HEK293 (cell line): Measurements from ENCODE around the gene KANK2.
A peak's percentile ranks its signal among the peaks of the same experiment; 100 is the strongest.

Experiments used
- CTCF ChIA-PET: fragments of 350-600 bp; formaldehyde crosslinking; extraction: SDS; loops from one replicate; lab custom pipeline; 2021; ENCODE audit warnings: antibody characterized with exemption; lab: Yijun Ruan, JAX
- POLR2A ChIA-PET: fragments of 300-600 bp; formaldehyde crosslinking; extraction: SDS; loops from one replicate; lab custom pipeline; 2020; ENCODE audit warnings: antibody characterized with exemption, inconsistent platforms; lab: Yijun Ruan, JAX
- H3K27ac ChIP-seq: fragments of 200-500 bp; sonication (Bioruptor generic); 2 replicates; pipeline ENCODE4 v1.5.1; 2014; ENCODE audit warnings: low read depth, low read length, control low read depth, inconsistent platforms; ENCODE audit errors: extremely low read depth
- H3K36me3 ChIP-seq, 2 experiments: fragments of 200-500 bp in 1 of 2; sonication (Bioruptor generic) in 1 of 2; 1 replicate in 1 of 2; 2 replicates in 1 of 2; pipeline ENCODE4 v1.5.1; 2014 to 2017; ENCODE audit warnings: inconsistent platforms in 2 of 2, low read length in 2 of 2; ENCODE audit not compliant: control insufficient read depth in 2 of 2, insufficient read depth in 1 of 2
- H3K4me1 ChIP-seq: fragments of 200-500 bp; sonication (Bioruptor generic); 2 replicates; pipeline ENCODE4 v1.5.1; 2014; ENCODE audit warnings: mild to moderate bottlenecking, low read length, inconsistent platforms; ENCODE audit not compliant: control insufficient read depth, insufficient read depth
- H3K4me3 ChIP-seq: 2 replicates; pipeline ENCODE4 v1.5.1; 2011; ENCODE audit warnings: low read depth, mild to moderate bottlenecking, control low read depth, low read length, moderate library complexity
- H3K9me3 ChIP-seq: fragments of 200-500 bp; sonication (Bioruptor generic); 2 replicates; pipeline ENCODE4 v1.5.1; 2014; ENCODE audit warnings: low read depth, low read length, inconsistent platforms; ENCODE audit not compliant: control insufficient read depth, insufficient read depth
- BCL11A ChIP-seq: fragments of 450-650 bp; formaldehyde crosslinking; IDR thresholded peaks from 2 replicates; pipeline ENCODE4 v1.5.1; 2016; ENCODE audit warnings: low read depth, missing biosample characterization, missing genetic modification characterization
- GLI4 ChIP-seq: fragments of 450-650 bp; formaldehyde crosslinking; IDR thresholded peaks from 2 replicates; pipeline ENCODE4 v1.5.1; 2016; ENCODE audit warnings: missing biosample characterization, missing genetic modification characterization
- HOXC10 ChIP-seq: sonication (generic); formaldehyde crosslinking; IDR thresholded peaks from 2 replicates; pipeline ENCODE4 v1.8.1; 2023; ENCODE audit warnings: mild to moderate bottlenecking, missing genetic modification reagents
- KLF1 ChIP-seq: fragments of 450-650 bp; formaldehyde crosslinking; IDR thresholded peaks from 2 replicates; pipeline ENCODE4 v1.5.1; 2016; ENCODE audit warnings: missing biosample characterization, missing genetic modification characterization
- KLF16 ChIP-seq: fragments of 450-650 bp; formaldehyde crosslinking; IDR thresholded peaks from 2 replicates; pipeline ENCODE4 v1.5.1; 2017; ENCODE audit warnings: missing biosample characterization, missing genetic modification characterization
- REPIN1 ChIP-seq: fragments of 450-650 bp; formaldehyde crosslinking; IDR thresholded peaks from 2 replicates; pipeline ENCODE4 v1.5.1; 2017; ENCODE audit warnings: missing biosample characterization, missing genetic modification characterization, low read depth
- ZBTB1 ChIP-seq: fragments of 450-650 bp; formaldehyde crosslinking; IDR thresholded peaks from 2 replicates; pipeline ENCODE4 v1.5.1; 2016; ENCODE audit warnings: missing biosample characterization, missing genetic modification characterization
- ZBTB8A ChIP-seq: fragments of 450-650 bp; formaldehyde crosslinking; IDR thresholded peaks from 2 replicates; pipeline ENCODE4 v1.5.1; 2016; ENCODE audit warnings: missing biosample characterization, missing genetic modification characterization
- ZFP69B ChIP-seq: fragments of 450-650 bp; formaldehyde crosslinking; IDR thresholded peaks from 2 replicates; pipeline ENCODE4 v1.5.1; 2016; ENCODE audit warnings: missing biosample characterization, missing genetic modification characterization
- ZIC2 ChIP-seq: fragments of 450-650 bp; formaldehyde crosslinking; IDR thresholded peaks from 2 replicates; pipeline ENCODE4 v1.5.1; 2016; ENCODE audit warnings: missing biosample characterization, missing genetic modification characterization
- ZNF311 ChIP-seq: fragments of 450-650 bp; formaldehyde crosslinking; IDR thresholded peaks from 2 replicates; pipeline ENCODE4 v1.5.1; 2017; ENCODE audit warnings: missing biosample characterization, missing genetic modification characterization, borderline replicate concordance
- ZNF354C ChIP-seq: fragments of 450-650 bp; formaldehyde crosslinking; IDR thresholded peaks from 2 replicates; pipeline ENCODE4 v1.5.1; 2016; ENCODE audit warnings: missing biosample characterization, missing genetic modification characterization, low read depth, borderline replicate concordance
- ZNF37A ChIP-seq: fragments of 450-650 bp; IDR thresholded peaks from 2 replicates; pipeline ENCODE4 v1.5.1; 2018; ENCODE audit warnings: missing biosample characterization, missing genetic modification characterization
- ZNF391 ChIP-seq: fragments of 450-650 bp; formaldehyde crosslinking; IDR thresholded peaks from 2 replicates; pipeline ENCODE4 v1.5.1; 2016; ENCODE audit warnings: low read depth, missing biosample characterization, missing genetic modification characterization, borderline replicate concordance
- ZNF423 ChIP-seq: fragments of 450-650 bp; formaldehyde crosslinking; IDR thresholded peaks from 2 replicates; pipeline ENCODE4 v1.5.1; 2016; ENCODE audit warnings: missing biosample characterization, missing genetic modification characterization
- ZNF514 ChIP-seq: fragments of 450-650 bp; formaldehyde crosslinking; IDR thresholded peaks from 2 replicates; pipeline ENCODE4 v1.5.1; 2016; ENCODE audit warnings: missing biosample characterization, missing genetic modification characterization
- ZNF580 ChIP-seq: fragments of 450-650 bp; formaldehyde crosslinking; IDR thresholded peaks from 2 replicates; pipeline ENCODE4 v1.5.1; 2016; ENCODE audit warnings: missing biosample characterization, missing genetic modification characterization
- ZNF654 ChIP-seq: fragments of 450-650 bp; formaldehyde crosslinking; IDR thresholded peaks from 2 replicates; pipeline ENCODE4 v1.5.1; 2016; ENCODE audit warnings: low read depth, missing biosample characterization, missing genetic modification characterization
- ZNF670 ChIP-seq: fragments of 450-650 bp; formaldehyde crosslinking; IDR thresholded peaks from 2 replicates; pipeline ENCODE4 v1.5.1; 2016; ENCODE audit warnings: missing biosample characterization, missing genetic modification characterization, low read depth
- ZNF707 ChIP-seq: fragments of 450-650 bp; formaldehyde crosslinking; IDR thresholded peaks from 2 replicates; pipeline ENCODE4 v1.5.1; 2016; ENCODE audit warnings: missing biosample characterization, missing genetic modification characterization
- ZNF792 ChIP-seq: fragments of 450-650 bp; formaldehyde crosslinking; IDR thresholded peaks from 2 replicates; pipeline ENCODE4 v1.5.1; 2016; ENCODE audit warnings: missing biosample characterization, missing genetic modification characterization
- ZNF843 ChIP-seq: fragments of 450-650 bp; formaldehyde crosslinking; IDR thresholded peaks from 2 replicates; pipeline ENCODE4 v1.5.1; 2016; ENCODE audit warnings: missing biosample characterization, missing genetic modification characterization
- ZSCAN23 ChIP-seq: fragments of 450-650 bp; formaldehyde crosslinking; IDR thresholded peaks from 2 replicates; pipeline ENCODE4 v1.5.1; 2016; ENCODE audit warnings: missing biosample characterization, missing genetic modification characterization
- ZSCAN4 ChIP-seq: fragments of 450-650 bp; formaldehyde crosslinking; IDR thresholded peaks from 2 replicates; pipeline ENCODE4 v1.5.1; 2017; ENCODE audit warnings: missing biosample characterization, missing genetic modification characterization
- TF ChIP-seq, protein P1 (sequence below): fragments of 450-650 bp; formaldehyde crosslinking; IDR thresholded peaks from 2 replicates; pipeline ENCODE4 v1.5.1; 2016; ENCODE audit warnings: missing biosample characterization, missing genetic modification characterization
- TF ChIP-seq, protein P2 (sequence below): fragments of 450-650 bp; formaldehyde crosslinking; IDR thresholded peaks from 2 replicates; pipeline ENCODE4 v1.5.1; 2016; ENCODE audit warnings: missing biosample characterization, missing genetic modification characterization
- TF ChIP-seq, protein P3 (sequence below): fragments of 450-650 bp; formaldehyde crosslinking; IDR thresholded peaks from 2 replicates; pipeline ENCODE4 v1.5.1; 2016; ENCODE audit warnings: missing biosample characterization, missing genetic modification characterization
- TF ChIP-seq, protein P4 (sequence below): fragments of 450-650 bp; formaldehyde crosslinking; IDR thresholded peaks from 2 replicates; pipeline ENCODE4 v1.5.1; 2017; ENCODE audit warnings: missing biosample characterization, mild to moderate bottlenecking, missing genetic modification characterization, moderate library complexity
- TF ChIP-seq, protein P5 (sequence below): fragments of 450-650 bp; formaldehyde crosslinking; IDR thresholded peaks from 2 replicates; pipeline ENCODE4 v1.5.1; 2017; ENCODE audit warnings: missing biosample characterization, missing genetic modification characterization

KANK2 gene

GRCh38 chr19:11242864-11243797, 45.8 kb upstream of the KANK2 start:
- ChIA-PET CTCF (interaction anchor here (0.6 to 1.8 kb wide), 27 partner anchors 9 to 345 kb away, joined by 3 to 11 read pairs (median 4); partner anchors contain the start of gene TSPAN16), POLR2A (interaction anchor here (0.6 to 1.5 kb wide), 2 partner anchors 45 to 132 kb away, joined by 3 to 4 read pairs; partner anchors contain the start of gene SWSAP1)
- Histone ChIP-seq H3K36me3 (peaks cover 0 to 25% of the 10 kb centered on the region in 2 experiments; a peak in 2 of 3 replicates), H3K27ac (no peak overlapping the region), H3K4me1 (no peaks in the 10 kb centered on the region), H3K4me3 (no peak overlapping the region), H3K9me3 (no peaks in the 10 kb centered on the region)
- no peak for TF ChIP-seq ZNF391
- TF ChIP-seq ZSCAN4 (tag by site-specific recombination), result no peak
- no peak; the same call in 1 of the 2 replicates for TF ChIP-seq ZIC2 (tag by site-specific recombination)
- no peak for TF ChIP-seq ZNF423 (tag by site-specific recombination)
- no peak for TF ChIP-seq ZNF37A (tag by site-specific recombination)
- no peak for TF ChIP-seq ZNF354C
- TF ChIP-seq ZBTB8A (tag by site-specific recombination), result no peak
- TF ChIP-seq ZNF311 (tag by site-specific recombination), result no peak
- no peak for TF ChIP-seq ZBTB1 (tag by site-specific recombination)
- TF ChIP-seq, protein P1, sequence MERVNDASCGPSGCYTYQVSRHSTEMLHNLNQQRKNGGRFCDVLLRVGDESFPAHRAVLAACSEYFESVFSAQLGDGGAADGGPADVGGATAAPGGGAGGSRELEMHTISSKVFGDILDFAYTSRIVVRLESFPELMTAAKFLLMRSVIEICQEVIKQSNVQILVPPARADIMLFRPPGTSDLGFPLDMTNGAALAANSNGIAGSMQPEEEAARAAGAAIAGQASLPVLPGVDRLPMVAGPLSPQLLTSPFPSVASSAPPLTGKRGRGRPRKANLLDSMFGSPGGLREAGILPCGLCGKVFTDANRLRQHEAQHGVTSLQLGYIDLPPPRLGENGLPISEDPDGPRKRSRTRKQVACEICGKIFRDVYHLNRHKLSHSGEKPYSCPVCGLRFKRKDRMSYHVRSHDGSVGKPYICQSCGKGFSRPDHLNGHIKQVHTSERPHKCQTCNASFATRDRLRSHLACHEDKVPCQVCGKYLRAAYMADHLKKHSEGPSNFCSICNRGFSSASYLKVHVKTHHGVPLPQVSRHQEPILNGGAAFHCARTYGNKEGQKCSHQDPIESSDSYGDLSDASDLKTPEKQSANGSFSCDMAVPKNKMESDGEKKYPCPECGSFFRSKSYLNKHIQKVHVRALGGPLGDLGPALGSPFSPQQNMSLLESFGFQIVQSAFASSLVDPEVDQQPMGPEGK (tag by site-specific recombination), result peak; percentile 46; the same call in 1 of the 2 replicates
- no peak for TF ChIP-seq ZNF580 (tag by site-specific recombination)
- TF ChIP-seq ZNF514 (tag by site-specific recombination), result no peak
- no peak for TF ChIP-seq BCL11A
- TF ChIP-seq GLI4 (tag by site-specific recombination), result no peak
- TF ChIP-seq, protein P2, sequence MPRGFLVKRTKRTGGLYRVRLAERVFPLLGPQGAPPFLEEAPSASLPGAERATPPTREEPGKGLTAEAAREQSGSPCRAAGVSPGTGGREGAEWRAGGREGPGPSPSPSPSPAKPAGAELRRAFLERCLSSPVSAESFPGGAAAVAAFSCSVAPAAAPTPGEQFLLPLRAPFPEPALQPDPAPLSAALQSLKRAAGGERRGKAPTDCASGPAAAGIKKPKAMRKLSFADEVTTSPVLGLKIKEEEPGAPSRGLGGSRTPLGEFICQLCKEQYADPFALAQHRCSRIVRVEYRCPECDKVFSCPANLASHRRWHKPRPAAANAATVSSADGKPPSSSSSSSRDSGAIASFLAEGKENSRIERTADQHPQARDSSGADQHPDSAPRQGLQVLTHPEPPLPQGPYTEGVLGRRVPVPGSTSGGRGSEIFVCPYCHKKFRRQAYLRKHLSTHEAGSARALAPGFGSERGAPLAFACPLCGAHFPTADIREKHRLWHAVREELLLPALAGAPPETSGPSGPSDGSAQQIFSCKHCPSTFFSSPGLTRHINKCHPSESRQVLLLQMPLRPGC (tag by site-specific recombination), result no peak
- TF ChIP-seq KLF1 (tag by site-specific recombination), result peak; percentile 53; the same call in 1 of the 2 replicates
- no peak for TF ChIP-seq REPIN1 (tag by site-specific recombination)
- TF ChIP-seq, protein P3, sequence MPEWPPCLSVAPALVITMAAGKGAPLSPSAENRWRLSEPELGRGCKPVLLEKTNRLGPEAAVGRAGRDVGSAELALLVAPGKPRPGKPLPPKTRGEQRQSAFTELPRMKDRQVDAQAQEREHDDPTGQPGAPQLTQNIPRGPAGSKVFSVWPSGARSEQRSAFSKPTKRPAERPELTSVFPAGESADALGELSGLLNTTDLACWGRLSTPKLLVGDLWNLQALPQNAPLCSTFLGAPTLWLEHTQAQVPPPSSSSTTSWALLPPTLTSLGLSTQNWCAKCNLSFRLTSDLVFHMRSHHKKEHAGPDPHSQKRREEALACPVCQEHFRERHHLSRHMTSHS (tag by site-specific recombination), result no peak
- TF ChIP-seq, protein P4, sequence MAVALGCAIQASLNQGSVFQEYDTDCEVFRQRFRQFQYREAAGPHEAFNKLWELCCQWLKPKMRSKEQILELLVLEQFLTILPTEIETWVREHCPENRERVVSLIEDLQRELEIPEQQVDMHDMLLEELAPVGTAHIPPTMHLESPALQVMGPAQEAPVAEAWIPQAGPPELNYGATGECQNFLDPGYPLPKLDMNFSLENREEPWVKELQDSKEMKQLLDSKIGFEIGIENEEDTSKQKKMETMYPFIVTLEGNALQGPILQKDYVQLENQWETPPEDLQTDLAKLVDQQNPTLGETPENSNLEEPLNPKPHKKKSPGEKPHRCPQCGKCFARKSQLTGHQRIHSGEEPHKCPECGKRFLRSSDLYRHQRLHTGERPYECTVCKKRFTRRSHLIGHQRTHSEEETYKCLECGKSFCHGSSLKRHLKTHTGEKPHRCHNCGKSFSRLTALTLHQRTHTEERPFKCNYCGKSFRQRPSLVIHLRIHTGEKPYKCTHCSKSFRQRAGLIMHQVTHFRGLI (tag by site-specific recombination), result no peak
- no peak for TF ChIP-seq ZNF843 (tag by site-specific recombination)
- TF ChIP-seq KLF16 (tag by site-specific recombination), result 0 out of 2 replicates have a peak, but pooled peaks have one; percentile 44
- no peak for TF ChIP-seq ZFP69B (tag by site-specific recombination)
- TF ChIP-seq, protein P5, sequence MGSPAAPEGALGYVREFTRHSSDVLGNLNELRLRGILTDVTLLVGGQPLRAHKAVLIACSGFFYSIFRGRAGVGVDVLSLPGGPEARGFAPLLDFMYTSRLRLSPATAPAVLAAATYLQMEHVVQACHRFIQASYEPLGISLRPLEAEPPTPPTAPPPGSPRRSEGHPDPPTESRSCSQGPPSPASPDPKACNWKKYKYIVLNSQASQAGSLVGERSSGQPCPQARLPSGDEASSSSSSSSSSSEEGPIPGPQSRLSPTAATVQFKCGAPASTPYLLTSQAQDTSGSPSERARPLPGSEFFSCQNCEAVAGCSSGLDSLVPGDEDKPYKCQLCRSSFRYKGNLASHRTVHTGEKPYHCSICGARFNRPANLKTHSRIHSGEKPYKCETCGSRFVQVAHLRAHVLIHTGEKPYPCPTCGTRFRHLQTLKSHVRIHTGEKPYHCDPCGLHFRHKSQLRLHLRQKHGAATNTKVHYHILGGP (tag by site-specific recombination), result no peak
- no peak for TF ChIP-seq ZNF792
- TF ChIP-seq ZNF670 (tag by site-specific recombination), result no peak
- no peak for TF ChIP-seq ZNF707 (tag by site-specific recombination)
- no peak for TF ChIP-seq ZSCAN23 (tag by site-specific recombination)
- TF ChIP-seq ZNF654 (tag by site-specific recombination), result 0 out of 2 replicates have a peak, but pooled peaks have one; percentile 4
- no peak for TF ChIP-seq HOXC10 (CRISPR knock-in tag)
